K562 (cell line): ENCODE data around the gene PHF21A. TPM values are rescaled to one million over a fixed set of nuclear protein-coding genes. Genes with fewer than 3 reads are reported as not detected.

Experiments used
- ARID4B ChIP-seq: sonication (generic); formaldehyde crosslinking; IDR thresholded peaks from 2 replicates; pipeline ENCODE4 v1.8.0; 2022; ENCODE audit warnings: mild to moderate bottlenecking, missing genetic modification reagents
- POLR3G ChIP-seq: IDR thresholded peaks from 2 replicates; pipeline ENCODE4 v1.6.1; 2011; ENCODE audit not compliant: insufficient read length, insufficient replicate concordance; ENCODE audit errors: extremely low read depth
- RERE ChIP-seq: sonication (generic); formaldehyde crosslinking; IDR thresholded peaks from 2 replicates; pipeline ENCODE4 v1.8.0; 2023; ENCODE audit warnings: missing genetic modification reagents, mild to moderate bottlenecking, borderline replicate concordance
- TCF7 ChIP-seq: sonication (generic); IDR thresholded peaks from 2 replicates; pipeline ENCODE4 v1.6.1; 2016; ENCODE audit warnings: antibody characterized with exemption, borderline replicate concordance
- THRAP3 ChIP-seq: fragments of 450-650 bp; IDR thresholded peaks from 2 replicates; pipeline ENCODE4 v1.6.1; 2016; ENCODE audit warnings: mild to moderate bottlenecking, inconsistent platforms, borderline replicate concordance
- TSC22D4 ChIP-seq: fragments of 450-650 bp; IDR thresholded peaks from 2 replicates; pipeline ENCODE4 v1.6.1; 2016; ENCODE audit warnings: missing genetic modification characterization, missing biosample characterization, control low read depth
- XRCC3 ChIP-seq: fragments of 450-650 bp; IDR thresholded peaks from 2 replicates; pipeline ENCODE4 v1.6.1; 2017; ENCODE audit warnings: mild to moderate bottlenecking, moderate library complexity
- ZC3H8 ChIP-seq: fragments of 450-650 bp; IDR thresholded peaks from 2 replicates; pipeline ENCODE4 v1.6.1; 2017
- ZMIZ1 ChIP-seq, 2 experiments: fragments of 150-350 bp in 1 of 2; IDR thresholded peaks; 2 replicates each; pipeline ENCODE4 v1.6.1; 2012 to 2016; ENCODE audit warnings: low read depth in 2 of 2, low read length in 2 of 2, mild to moderate bottlenecking in 1 of 2, moderate library complexity in 1 of 2
- ZNF282 ChIP-seq: sonication (generic); formaldehyde crosslinking; IDR thresholded peaks from 2 replicates; pipeline ENCODE4 v1.8.1; 2023; ENCODE audit warnings: missing genetic modification reagents
- ZNF707 ChIP-seq: fragments of 250-450 bp; sonication (Bioruptor Pico); conservative IDR thresholded peaks from 2 replicates; pipeline ENCODE4 v1.8.0; 2022; ENCODE audit warnings: inconsistent platforms, mild to moderate bottlenecking, moderate library complexity
- polyA plus RNA-seq, 8 experiments: library from polyadenylated mRNA; depleted of rRNA in 4 of 8; stranded (reverse) in 5 of 8; unstranded in 3 of 8; fragments of >200 nt; fragmentation: Nextera tagmentation in 2 of 8; fragmentation: Illumina TruSeq in 1 of 8; extraction: Ambion mirVana in 2 of 8; extraction: Trizol in 1 of 8; gene quantifications; 2 replicates each; pipeline versions ENCODE4 v1.2.1 to v1.2.3, GENCODE V29; 2011 to 2014; ENCODE audit warnings: inconsistent platforms in 1 of 8, missing spikeins in 1 of 8
- total RNA-seq, 7 experiments: library from RNA; depleted of rRNA in 6 of 7; stranded (reverse); fragments of >200 nt in 6 of 7; fragmentation: Illumina TruSeq in 2 of 7; extraction: Trizol in 2 of 7; gene quantifications; 2 replicates each; pipeline versions ENCODE4 v1.2.1 to v1.2.3, GENCODE V29; 2011 to 2021; ENCODE audit warnings: low replicate concordance in 1 of 7
- TF ChIP-seq, protein P1 (sequence below): fragments of 250-450 bp; sonication (Bioruptor Pico); IDR thresholded peaks from 2 replicates; pipeline ENCODE4 v1.8.0; 2022; ENCODE audit warnings: moderate library complexity, mild to moderate bottlenecking, inconsistent platforms

PHF21A gene
- total and polyA plus RNA-seq, 9 of the 15 experiments (the other 6 are each of a cell fraction or from before 2014, with no cell fraction given) = 1.5 to 32.4 (median 10.7) TPM

DNA sequence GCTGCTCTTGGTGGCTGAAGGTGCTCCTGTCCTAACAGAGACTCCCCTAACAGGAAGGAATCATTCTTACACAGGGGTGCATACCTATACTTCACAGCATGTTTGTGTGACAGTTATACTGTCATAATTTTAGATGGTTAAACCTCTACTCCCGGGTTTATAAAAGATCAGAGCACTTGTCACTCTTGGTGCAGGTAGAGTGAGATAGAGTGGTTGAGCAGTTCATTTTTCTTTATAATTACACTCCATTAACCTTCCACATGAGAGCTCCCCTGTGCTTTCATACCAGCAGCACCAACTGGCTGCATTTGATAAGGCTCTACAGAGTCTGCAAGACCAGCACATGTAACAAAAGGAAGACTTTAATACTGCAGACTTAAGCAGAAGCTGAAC lies 125.9 kb downstream of the PHF21A start (continued):
- TF ChIP-seq ZC3H8 (no peak), ARID4B (CRISPR knock-in tag) (no peak), ZNF707 (CRISPR knock-in tag) (no peak), XRCC3 (no peak), POLR3G (no peak), THRAP3 (no peak), ZMIZ1 (IDR thresholded peaks at IDR 0.05; ENCODE audit: low read depth in 2 of 2, low read length in 2 of 2) (peak in 1 of 2 experiments; percentile 27; a peak in 1 of 4 replicates), TSC22D4 (tag) (no peak), TCF7 (no peak), ZNF282 (CRISPR knock-in tag) (no peak), RERE (no peak)
- TF ChIP-seq, protein P1, sequence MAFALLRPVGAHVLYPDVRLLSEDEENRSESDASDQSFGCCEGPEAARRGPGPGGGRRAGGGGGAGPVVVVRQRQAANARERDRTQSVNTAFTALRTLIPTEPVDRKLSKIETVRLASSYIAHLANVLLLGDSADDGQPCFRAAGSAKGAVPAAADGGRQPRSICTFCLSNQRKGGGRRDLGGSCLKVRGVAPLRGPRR (CRISPR knock-in tag) = no peak
